Activated CD4-positive, alpha-beta memory T cell treated with anti-CD3 and anti-CD28 coated beads for 36 hours (primary cell): ENCODE data around the gene TXNDC5. TPM values are rescaled to one million over a fixed set of nuclear protein-coding genes. Genes with fewer than 3 reads are reported as not detected.

ENCODE experiments used
- CTCF ChIA-PET: fragments of 350-600 bp; sonication (Branson Sonifier 250); formaldehyde crosslinking; loops from one replicate; lab custom pipeline; 2021; ENCODE audit warnings: antibody characterized with exemption, inconsistent platforms; lab: Charles Lee
- POLR2A ChIA-PET: fragments of 350-600 bp; sonication (Branson Sonifier 250); formaldehyde crosslinking; loops from one replicate; lab custom pipeline; 2021; ENCODE audit warnings: antibody characterized with exemption; lab: Charles Lee
- DNase-seq: peaks from one replicate; pipeline ENCODE4 v3.0.0-alpha.2; 2020
- H3K27ac Mint-ChIP-seq: one replicate; pipeline ENCODE4 v1.8.0; 2021; ENCODE audit warnings: mixed read lengths
- H3K27me3 Mint-ChIP-seq: one replicate; pipeline ENCODE4 v1.8.0; 2021; ENCODE audit warnings: mixed read lengths
- H3K36me3 Mint-ChIP-seq: one replicate; pipeline ENCODE4 v1.8.0; 2021; ENCODE audit warnings: mixed read lengths
- H3K4me1 Mint-ChIP-seq: one replicate; pipeline ENCODE4 v1.8.0; 2021; ENCODE audit warnings: low read depth, mixed read lengths
- H3K4me3 Mint-ChIP-seq: one replicate; pipeline ENCODE4 v1.8.0; 2021; ENCODE audit warnings: mild to moderate bottlenecking, mixed read lengths
- H3K9me3 Mint-ChIP-seq: one replicate; pipeline ENCODE4 v1.8.0; 2021; ENCODE audit warnings: mixed read lengths
- intact Hi-C: fragments of 100-400 bp; cut with micrococcal nuclease; formaldehyde crosslinking; loops from one replicate; pipeline ENCODE4 v1.15.1; 2023
- total RNA-seq, 2 experiments: library from RNA; stranded (reverse); gene quantifications; one replicate each; pipeline ENCODE4 v1.2.3, GENCODE V29; 2021

TXNDC5 gene
- total RNA-seq, 2 experiments from 2014 or later, result 59.6 to 64.5 TPM

- H3K27me3 Mint-ChIP-seq, result peaks cover 1% of the 10 kb centered on the region
- CTCF ChIA-PET, result interaction anchor here (0.6 to 0.9 kb wide), 2 partner anchors 93 to 147 kb away, joined by 3 read pairs; no protein-coding TSS in a partner anchor
- peaks cover 15% of the 10 kb centered on the region for H3K4me1 Mint-ChIP-seq
- POLR2A ChIA-PET, result interaction anchor here (1.4 kb wide), 1 partner anchor 13 kb away, joined by 4 read pairs; no protein-coding TSS in a partner anchor
- H3K27ac Mint-ChIP-seq, result no peak overlapping the region
- intact Hi-C loops, result loop anchor here (5.0 kb wide), 1 partner anchor 186 kb away; the partner anchor contains the start of gene BMP6
- no peaks in the 10 kb centered on the region for H3K9me3 Mint-ChIP-seq
- H3K36me3 Mint-ChIP-seq, result no peaks in the 10 kb centered on the region
- no peak overlapping the region for H3K4me3 Mint-ChIP-seq
- DNase-seq, result no peak
These were observed 2.3 kb upstream of the TXNDC5 start for GRCh38 chr6:7912736-7913517.

GRCh38 chr6:7912024-7912423 lies 1.4 kb upstream of the TXNDC5 start:
- Mint-ChIP-seq H3K27ac (no peak overlapping the region), H3K4me1 (peaks cover 18% of the 10 kb centered on the region), H3K9me3 (no peaks in the 10 kb centered on the region), H3K27me3 (peaks cover 1% of the 10 kb centered on the region), H3K4me3 (no peak overlapping the region), H3K36me3 (no peaks in the 10 kb centered on the region)
- intact Hi-C loops, result loop anchor here (5.0 kb wide), 1 partner anchor 185 kb away; the partner anchor contains the start of gene BMP6
- no peak for DNase-seq
- ChIA-PET POLR2A (interaction anchor here (1.4 kb wide), 1 partner anchor 12 kb away, joined by 4 read pairs; no protein-coding TSS in a partner anchor), CTCF (no interaction called here)

- intact Hi-C loops, result loop anchor here (2.0 to 5.0 kb wide), 3 partner anchors 153 to 191 kb away; partner anchors contain the start of genes BLOC1S5, BMP6 and EEF1E1
- no peak for DNase-seq
- H3K4me3 Mint-ChIP-seq, result peak overlapping the region; percentile 74
- H3K4me1 Mint-ChIP-seq, result peaks cover 18% of the 10 kb centered on the region
- H3K27ac Mint-ChIP-seq, result no peak overlapping the region
- POLR2A ChIA-PET, result interaction anchor here (0.6 to 0.7 kb wide), 2 partner anchors 154 to 206 kb away, joined by 3 read pairs; no protein-coding TSS in a partner anchor
- H3K9me3 Mint-ChIP-seq, result no peaks in the 10 kb centered on the region
- no peaks in the 10 kb centered on the region for H3K36me3 Mint-ChIP-seq
- CTCF ChIA-PET, result no interaction called here
- H3K27me3 Mint-ChIP-seq, result peaks cover 1% of the 10 kb centered on the region
These were observed 747 bp upstream of the TXNDC5 start for GRCh38 chr6:7911345-7911725.

GRCh38 chr6:7910298-7910653 lies 312 bp downstream of the TXNDC5 start:
- intact Hi-C loops, result loop anchor here (2.0 to 5.0 kb wide), 3 partner anchors 155 to 193 kb away; partner anchors contain the start of genes BLOC1S5, BMP6 and EEF1E1
- no peak overlapping the region for H3K27ac Mint-ChIP-seq
- POLR2A ChIA-PET, result interaction anchor here (0.6 to 1.9 kb wide), 3 partner anchors 96 to 192 kb away, joined by 4 to 5 read pairs (median 4); partner anchors contain the start of gene EEF1E1
- peaks cover 18% of the 10 kb centered on the region for H3K4me1 Mint-ChIP-seq
- H3K9me3 Mint-ChIP-seq, result no peaks in the 10 kb centered on the region
- DNase-seq, result no peak
- no peak overlapping the region for H3K4me3 Mint-ChIP-seq
- CTCF ChIA-PET, result no interaction called here
- H3K27me3 Mint-ChIP-seq, result no peaks in the 10 kb centered on the region
- H3K36me3 Mint-ChIP-seq, result no peaks in the 10 kb centered on the region

GRCh38 chr6:7909323-7910276 lies 988 bp downstream of the TXNDC5 start:
- H3K27ac Mint-ChIP-seq, result no peak overlapping the region

GRCh38 chr6:7907159-7907558 lies 3.4 kb downstream of the TXNDC5 start:
- CTCF ChIA-PET, result interaction anchor here (2.0 kb wide), 1 partner anchor 152 kb away, joined by 5 read pairs; no protein-coding TSS in a partner anchor
- no peak overlapping the region for H3K4me3 Mint-ChIP-seq
- intact Hi-C loops, result no loop called here

More at GRCh38 chr6:7909323-7910276, 988 bp downstream of the TXNDC5 start:
- no peaks in the 10 kb centered on the region for H3K27me3 Mint-ChIP-seq
- intact Hi-C loops, result loop anchor here (2.0 to 5.0 kb wide), 3 partner anchors 155 to 193 kb away; partner anchors contain the start of genes BLOC1S5, BMP6 and EEF1E1
- ChIA-PET POLR2A (interaction anchor here (0.6 to 1.9 kb wide), 3 partner anchors 97 to 193 kb away, joined by 4 to 5 read pairs (median 4); partner anchors contain the start of gene EEF1E1), CTCF (interaction anchor here (2.0 kb wide), 1 partner anchor 150 kb away, joined by 5 read pairs; no protein-coding TSS in a partner anchor)
- H3K4me3 Mint-ChIP-seq, result peak overlapping the region; percentile 77
- peak; percentile 66 for DNase-seq
- peaks cover 18% of the 10 kb centered on the region for H3K4me1 Mint-ChIP-seq
- H3K36me3 Mint-ChIP-seq, result peaks cover 6% of the 10 kb centered on the region
- no peaks in the 10 kb centered on the region for H3K9me3 Mint-ChIP-seq

GRCh38 chr6:7906741-7907140 lies 3.8 kb downstream of the TXNDC5 start:
- Mint-ChIP-seq H3K36me3 (peaks cover 22% of the 10 kb centered on the region), H3K9me3 (no peaks in the 10 kb centered on the region), H3K4me3 (no peak overlapping the region), H3K27me3 (no peaks in the 10 kb centered on the region), H3K27ac (no peak overlapping the region), H3K4me1 (peaks cover 18% of the 10 kb centered on the region)
- CTCF ChIA-PET, result no interaction called here
- intact Hi-C loops, result no loop called here
- POLR2A ChIA-PET, result no interaction called here
- DNase-seq, result no peak

More at GRCh38 chr6:7907159-7907558, 3.4 kb downstream of the TXNDC5 start:
- peaks cover 20% of the 10 kb centered on the region for H3K36me3 Mint-ChIP-seq
- POLR2A ChIA-PET, result no interaction called here
- H3K4me1 Mint-ChIP-seq, result peaks cover 18% of the 10 kb centered on the region
- H3K9me3 Mint-ChIP-seq, result no peaks in the 10 kb centered on the region
- no peak overlapping the region for H3K27ac Mint-ChIP-seq
- no peaks in the 10 kb centered on the region for H3K27me3 Mint-ChIP-seq
- no peak for DNase-seq

- no peak for DNase-seq
- intact Hi-C loops, result no loop called here
- H3K27me3 Mint-ChIP-seq, result no peaks in the 10 kb centered on the region
- ChIA-PET POLR2A (no interaction called here), CTCF (interaction anchor here (1.3 kb wide), 1 partner anchor 154 kb away, joined by 3 read pairs; no protein-coding TSS in a partner anchor)
- H3K36me3 Mint-ChIP-seq, result peaks cover 29% of the 10 kb centered on the region
- no peaks in the 10 kb centered on the region for H3K9me3 Mint-ChIP-seq
- peaks cover 15% of the 10 kb centered on the region for H3K4me1 Mint-ChIP-seq
- H3K27ac Mint-ChIP-seq, result no peak overlapping the region
- no peak overlapping the region for H3K4me3 Mint-ChIP-seq
These were observed 5.2 kb downstream of the TXNDC5 start for GRCh38 chr6:7905416-7905815.

GRCh38 chr6:7904654-7905319 lies 5.8 kb downstream of the TXNDC5 start:
- H3K4me1 Mint-ChIP-seq, result peaks cover 15% of the 10 kb centered on the region
- no peaks in the 10 kb centered on the region for H3K27me3 Mint-ChIP-seq
- no peaks in the 10 kb centered on the region for H3K9me3 Mint-ChIP-seq
- ChIA-PET POLR2A (no interaction called here), CTCF (interaction anchor here (1.3 kb wide), 1 partner anchor 155 kb away, joined by 3 read pairs; no protein-coding TSS in a partner anchor)
- DNase-seq, result no peak
- no peak overlapping the region for H3K27ac Mint-ChIP-seq
- intact Hi-C loops, result no loop called here
- H3K4me3 Mint-ChIP-seq, result no peak overlapping the region
- H3K36me3 Mint-ChIP-seq, result peaks cover 35% of the 10 kb centered on the region

- Mint-ChIP-seq H3K27ac (no peak overlapping the region), H3K36me3 (peaks cover 43% of the 10 kb centered on the region), H3K4me3 (no peak overlapping the region), H3K4me1 (peaks cover 5% of the 10 kb centered on the region), H3K27me3 (no peaks in the 10 kb centered on the region), H3K9me3 (no peaks in the 10 kb centered on the region)
- POLR2A ChIA-PET, result no interaction called here
- intact Hi-C loops, result no loop called here
- CTCF ChIA-PET, result no interaction called here
- DNase-seq, result no peak
These were observed 6.9 kb downstream of the TXNDC5 start for GRCh38 chr6:7903673-7904072.

- ChIA-PET POLR2A (no interaction called here), CTCF (no interaction called here)
- Mint-ChIP-seq H3K27me3 (no peaks in the 10 kb centered on the region), H3K4me3 (no peak overlapping the region), H3K4me1 (peaks cover 3% of the 10 kb centered on the region), H3K36me3 (peaks cover 49% of the 10 kb centered on the region), H3K9me3 (no peaks in the 10 kb centered on the region), H3K27ac (no peak overlapping the region)
- no peak for DNase-seq
- intact Hi-C loops, result no loop called here
These were observed 7.7 kb downstream of the TXNDC5 start for GRCh38 chr6:7902867-7903266.
